Measurements from ENCODE around the gene CLSTN2.

Gene CLSTN2

DNA sequence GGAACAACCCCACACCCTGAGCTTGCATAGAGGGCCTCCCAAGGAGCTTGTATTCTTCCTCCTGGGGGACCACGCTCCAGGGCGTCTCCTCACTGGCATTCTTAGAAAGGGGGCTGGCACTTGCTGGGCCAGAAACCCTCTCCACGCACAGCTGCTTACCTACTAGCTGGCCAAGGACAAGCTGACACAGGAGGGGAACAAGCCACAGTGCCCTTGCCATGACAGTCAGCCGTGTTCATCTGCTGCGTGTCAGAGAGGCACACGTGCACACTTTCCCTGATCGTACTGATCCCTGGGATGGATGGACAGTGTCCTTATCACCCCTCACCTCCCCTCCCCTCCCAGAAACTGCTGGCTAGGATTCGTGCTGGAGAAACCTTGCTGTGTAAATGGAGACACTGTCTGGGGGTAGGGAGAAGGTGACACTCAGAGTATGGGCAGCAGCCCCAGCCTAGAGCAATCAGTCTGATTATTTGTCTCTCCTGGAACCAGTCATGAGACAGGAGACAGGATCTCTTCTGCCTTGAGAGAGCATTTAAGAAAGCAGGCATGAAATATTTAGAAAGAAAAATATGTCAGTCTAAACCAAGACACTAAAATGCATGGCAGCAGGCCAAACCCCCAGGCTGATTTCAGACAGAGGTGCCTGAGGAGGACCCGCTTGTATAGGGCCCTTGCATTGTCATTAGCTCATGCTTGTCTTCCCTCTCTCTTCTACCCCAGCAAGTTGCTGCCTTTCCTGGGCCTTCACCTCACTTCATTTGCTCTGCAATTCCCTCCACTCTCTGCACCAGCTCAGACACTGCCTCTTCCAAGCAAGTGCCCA lies 431.1 kb downstream of the CLSTN2 start:
- H3K4me3 ChIP-seq (IDR thresholded peaks at IDR 0.05; ENCODE audit: insufficient read depth, low read depth, low read length): no peak overlapping the region
- no peaks in the 10 kb centered on the region for H3K4me1 ChIP-seq (ENCODE audit: low read depth, poor library complexity, severe bottlenecking)
- no peak overlapping the region for H2AFZ ChIP-seq (ENCODE audit: low read depth)
- no peak overlapping the region for H3K27ac ChIP-seq
- no peak overlapping the region for H3K9ac ChIP-seq
- H3K79me2 ChIP-seq (ENCODE audit: insufficient read depth, low read depth): no peaks in the 10 kb centered on the region
- H4K20me1 ChIP-seq (ENCODE audit: insufficient read depth): no peaks in the 10 kb centered on the region
- no peak overlapping the region for H3K4me2 ChIP-seq
- TF ChIP-seq, protein P1, sequence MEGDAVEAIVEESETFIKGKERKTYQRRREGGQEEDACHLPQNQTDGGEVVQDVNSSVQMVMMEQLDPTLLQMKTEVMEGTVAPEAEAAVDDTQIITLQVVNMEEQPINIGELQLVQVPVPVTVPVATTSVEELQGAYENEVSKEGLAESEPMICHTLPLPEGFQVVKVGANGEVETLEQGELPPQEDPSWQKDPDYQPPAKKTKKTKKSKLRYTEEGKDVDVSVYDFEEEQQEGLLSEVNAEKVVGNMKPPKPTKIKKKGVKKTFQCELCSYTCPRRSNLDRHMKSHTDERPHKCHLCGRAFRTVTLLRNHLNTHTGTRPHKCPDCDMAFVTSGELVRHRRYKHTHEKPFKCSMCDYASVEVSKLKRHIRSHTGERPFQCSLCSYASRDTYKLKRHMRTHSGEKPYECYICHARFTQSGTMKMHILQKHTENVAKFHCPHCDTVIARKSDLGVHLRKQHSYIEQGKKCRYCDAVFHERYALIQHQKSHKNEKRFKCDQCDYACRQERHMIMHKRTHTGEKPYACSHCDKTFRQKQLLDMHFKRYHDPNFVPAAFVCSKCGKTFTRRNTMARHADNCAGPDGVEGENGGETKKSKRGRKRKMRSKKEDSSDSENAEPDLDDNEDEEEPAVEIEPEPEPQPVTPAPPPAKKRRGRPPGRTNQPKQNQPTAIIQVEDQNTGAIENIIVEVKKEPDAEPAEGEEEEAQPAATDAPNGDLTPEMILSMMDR (conservative IDR thresholded peaks at IDR 0.05; ENCODE audit: low read depth, low read length): no peak
- no peaks in the 10 kb centered on the region for H3K27me3 ChIP-seq (ENCODE audit: insufficient read depth, low read depth)
- H3K36me3 ChIP-seq (ENCODE audit: insufficient read depth): no peaks in the 10 kb centered on the region

DNA sequence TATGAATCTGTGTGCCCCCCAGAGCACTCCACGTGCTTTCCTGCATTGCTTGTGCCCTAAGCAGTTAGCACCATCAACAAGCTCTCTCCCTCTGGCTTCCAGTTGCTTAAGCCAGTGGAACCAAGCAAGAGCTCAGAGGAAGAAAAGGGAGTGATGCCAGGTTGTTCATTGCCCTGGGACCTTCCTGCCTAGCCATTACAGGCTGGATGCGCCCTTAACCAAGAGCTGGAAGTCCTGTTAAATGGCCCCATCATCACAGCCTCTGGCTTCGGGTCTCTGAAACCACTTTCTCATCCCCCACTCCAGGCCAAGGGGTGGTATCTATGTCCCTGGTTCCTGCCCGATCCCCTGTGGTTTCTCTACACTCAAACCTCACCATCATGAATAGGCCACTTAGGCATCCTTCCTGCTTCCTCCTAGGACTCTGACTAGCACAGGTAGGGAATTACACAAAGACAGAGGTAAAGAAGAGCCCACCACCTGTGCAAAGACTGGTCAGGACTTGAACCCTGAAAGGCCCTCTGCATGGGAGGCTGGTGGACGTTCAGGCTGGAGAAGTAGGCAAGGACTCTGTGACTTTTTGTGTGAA lies 433.3 kb downstream of the CLSTN2 start:
- H3K4me2 ChIP-seq: no peak overlapping the region
- no peaks in the 10 kb centered on the region for H4K20me1 ChIP-seq (ENCODE audit: insufficient read depth)
- no peaks in the 10 kb centered on the region for H3K79me2 ChIP-seq (ENCODE audit: insufficient read depth, low read depth)
- H3K4me1 ChIP-seq (ENCODE audit: low read depth, poor library complexity, severe bottlenecking): no peaks in the 10 kb centered on the region
- H3K27me3 ChIP-seq (ENCODE audit: insufficient read depth, low read depth): no peaks in the 10 kb centered on the region
- no peak overlapping the region for H3K4me3 ChIP-seq (IDR thresholded peaks at IDR 0.05; ENCODE audit: insufficient read depth, low read depth, low read length)
- no peaks in the 10 kb centered on the region for H3K36me3 ChIP-seq (ENCODE audit: insufficient read depth)
- H2AFZ ChIP-seq (ENCODE audit: low read depth): no peak overlapping the region
- TF ChIP-seq, protein P1 (conservative IDR thresholded peaks at IDR 0.05; ENCODE audit: low read depth, low read length): no peak
- no peak overlapping the region for H3K27ac ChIP-seq
- no peak overlapping the region for H3K9ac ChIP-seq

DNA sequence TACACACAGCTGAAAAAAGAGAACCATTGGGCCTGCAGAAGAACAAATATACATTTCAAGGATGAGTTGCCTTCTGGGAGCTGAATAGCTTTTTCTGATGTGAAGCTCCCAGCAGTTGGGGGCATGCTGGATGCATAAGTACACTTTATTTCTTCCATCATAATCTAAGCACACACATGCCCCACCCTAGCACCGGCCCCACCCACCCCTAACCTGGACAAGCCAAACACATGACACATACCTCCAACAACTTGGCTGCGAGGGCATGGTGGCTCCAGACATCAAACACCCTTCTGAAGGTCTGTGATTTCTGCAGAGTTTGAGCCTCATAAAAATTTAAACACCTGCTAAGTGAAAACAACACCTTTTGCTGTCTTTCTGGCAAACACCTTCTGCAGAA lies 435.7 kb downstream of the CLSTN2 start:
- no peak overlapping the region for H2AFZ ChIP-seq (ENCODE audit: low read depth)
- no peak overlapping the region for H3K9ac ChIP-seq
- H3K27ac ChIP-seq: no peak overlapping the region
- H3K27me3 ChIP-seq (ENCODE audit: insufficient read depth, low read depth): no peaks in the 10 kb centered on the region
- H3K4me2 ChIP-seq: no peak overlapping the region
- TF ChIP-seq, protein P1 (conservative IDR thresholded peaks at IDR 0.05; ENCODE audit: low read depth, low read length): no peak
- no peaks in the 10 kb centered on the region for H4K20me1 ChIP-seq (ENCODE audit: insufficient read depth)
- no peaks in the 10 kb centered on the region for H3K4me1 ChIP-seq (ENCODE audit: low read depth, poor library complexity, severe bottlenecking)
- H3K4me3 ChIP-seq (IDR thresholded peaks at IDR 0.05; ENCODE audit: insufficient read depth, low read depth, low read length): no peak overlapping the region
- H3K79me2 ChIP-seq (ENCODE audit: insufficient read depth, low read depth): no peaks in the 10 kb centered on the region
- H3K36me3 ChIP-seq (ENCODE audit: insufficient read depth): no peaks in the 10 kb centered on the region

DNA sequence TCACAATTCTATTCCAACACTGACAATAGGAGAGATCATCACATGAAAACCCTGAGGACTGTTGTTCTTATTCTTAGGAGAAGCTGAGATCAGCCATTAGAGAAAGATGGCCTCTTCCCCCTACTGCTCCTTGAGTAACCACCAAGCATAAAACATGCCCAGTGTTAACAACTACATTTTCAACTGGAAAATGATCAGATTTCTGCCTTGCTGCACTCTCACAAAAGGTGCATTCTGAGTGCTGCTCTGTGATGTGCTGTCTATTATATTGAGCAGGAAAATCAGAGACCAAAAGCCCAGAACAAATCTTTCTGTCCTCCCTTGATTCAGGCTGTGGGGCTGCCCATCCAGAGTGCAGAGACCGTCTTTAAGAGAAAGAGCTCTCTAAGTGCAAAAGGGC lies 438.2 kb downstream of the CLSTN2 start:
- Histone ChIP-seq H3K27ac (no peak overlapping the region), H3K79me2 (ENCODE audit: insufficient read depth, low read depth) (no peaks in the 10 kb centered on the region), H4K20me1 (ENCODE audit: insufficient read depth) (no peaks in the 10 kb centered on the region), H3K36me3 (ENCODE audit: insufficient read depth) (no peaks in the 10 kb centered on the region), H3K9ac (no peak overlapping the region), H2AFZ (ENCODE audit: low read depth) (no peak overlapping the region), H3K4me3 (IDR thresholded peaks at IDR 0.05; ENCODE audit: insufficient read depth, low read depth, low read length) (no peak overlapping the region), H3K4me2 (no peak overlapping the region), H3K4me1 (ENCODE audit: low read depth, poor library complexity, severe bottlenecking) (no peaks in the 10 kb centered on the region), H3K27me3 (ENCODE audit: insufficient read depth, low read depth) (no peaks in the 10 kb centered on the region)
- TF ChIP-seq, protein P1 (conservative IDR thresholded peaks at IDR 0.05; ENCODE audit: low read depth, low read length): no peak
